Measurements from ENCODE around the gene RPS6KA4.

The RPS6KA4 gene

GRCh38 chr11:64327993-64328392 lies 31.0 kb upstream of the RPS6KA4 start:
- DNase-seq, result no peak

GRCh38 chr11:64330888-64331287 lies 28.1 kb upstream of the RPS6KA4 start:
- no peak for DNase-seq

GRCh38 chr11:64331569-64332371 lies 27.2 kb upstream of the RPS6KA4 start:
- no peak for DNase-seq

GRCh38 chr11:64333556-64333955 lies 25.4 kb upstream of the RPS6KA4 start:
- DNase-seq, result no peak

GRCh38 chr11:64334764-64335735 lies 23.9 kb upstream of the RPS6KA4 start:
- peak; percentile 89 for DNase-seq

- no peak for DNase-seq
Measured at GRCh38 chr11:64337538-64338249, 21.3 kb upstream of the RPS6KA4 start.

- no peak for DNase-seq
Measured at GRCh38 chr11:64338716-64339115, 20.2 kb upstream of the RPS6KA4 start.

GRCh38 chr11:64339286-64339685 lies 19.7 kb upstream of the RPS6KA4 start:
- no peak for DNase-seq

GRCh38 chr11:64339754-64340408 lies 19.1 kb upstream of the RPS6KA4 start, which contains the start of gene CCDC88B:
Gene CCDC88B (plus strand): TSS chr11:64340204. CDS start chr11:64340267, 63 bp downstream.
- DNase-seq, result no peak

GRCh38 chr11:64340671-64341335 lies 18.2 kb upstream of the RPS6KA4 start:
- no peak for DNase-seq

- no peak for DNase-seq
Measured at GRCh38 chr11:64341429-64341828, 17.5 kb upstream of the RPS6KA4 start.

GRCh38 chr11:64341851-64342791 lies 16.8 kb upstream of the RPS6KA4 start:
- no peak for DNase-seq

GRCh38 chr11:64342869-64343745 lies 15.9 kb upstream of the RPS6KA4 start:
- no peak for DNase-seq

GRCh38 chr11:64343767-64344559 lies 15.0 kb upstream of the RPS6KA4 start:
- DNase-seq, result no peak

- no peak for DNase-seq
Measured at GRCh38 chr11:64344787-64345186, 14.2 kb upstream of the RPS6KA4 start.

- DNase-seq, result no peak
Measured at GRCh38 chr11:64347193-64347867, 11.6 kb upstream of the RPS6KA4 start.

GRCh38 chr11:64348383-64349024 lies 10.5 kb upstream of the RPS6KA4 start:
- DNase-seq, result no peak

GRCh38 chr11:64349025-64349387 lies 10.0 kb upstream of the RPS6KA4 start:
- DNase-seq, result no peak

Data from NCI-H510A treated with DMSO at 0.1 percent for 48 hours (cell line).